ENCODE measurements around the gene CCDC177.

CCDC177 gene

GRCh38 chr14:69574263-69574953 is at the start of gene CCDC177:
Gene CCDC177 (minus strand): TSS chr14:69574871. CDS start chr14:69573622, 1,249 bp downstream.
- peak within 1 kb of the TSS; percentile 66 for H2AFZ ChIP-seq (ENCODE audit: low read length, unreplicated experiment)
- H3K4me1 ChIP-seq (ENCODE audit: control insufficient read depth, insufficient read depth, low read length, unreplicated experiment), result peaks cover 5% of the 10 kb centered on the region
- H3K79me2 ChIP-seq (ENCODE audit: control insufficient read depth, insufficient read depth, low read length, unreplicated experiment), result no peaks in the 10 kb centered on the region
- peak within 1 kb of the TSS; percentile 70 for H3K4me3 ChIP-seq (ENCODE audit: low read depth, low read length)
- no peaks in the 10 kb centered on the region for H3K36me3 ChIP-seq (ENCODE audit: insufficient read depth, low read length)
- no peak within 1 kb of the TSS for H3K27ac ChIP-seq (ENCODE audit: low read depth, low read length)
- peaks cover 63% of the 10 kb centered on the region for H3K27me3 ChIP-seq (ENCODE audit: insufficient read depth, low read length)

- Histone ChIP-seq H3K36me3 (ENCODE audit: insufficient read depth, low read length) (no peaks in the 10 kb centered on the region), H3K27ac (ENCODE audit: low read depth, low read length) (no peak overlapping the region), H3K79me2 (ENCODE audit: control insufficient read depth, insufficient read depth, low read length, unreplicated experiment) (peaks cover 51% of the 10 kb centered on the region), H3K27me3 (ENCODE audit: insufficient read depth, low read length) (no peaks in the 10 kb centered on the region), H3K4me1 (ENCODE audit: control insufficient read depth, insufficient read depth, low read length, unreplicated experiment) (peaks cover 3% of the 10 kb centered on the region), H2AFZ (ENCODE audit: low read length, unreplicated experiment) (no peak overlapping the region), H3K4me3 (ENCODE audit: low read depth, low read length) (no peak overlapping the region)
These were observed 49.5 kb upstream of the CCDC177 start for GRCh38 chr14:69624136-69624535.

- Histone ChIP-seq H3K36me3 (ENCODE audit: insufficient read depth, low read length) (no peaks in the 10 kb centered on the region), H3K4me1 (ENCODE audit: control insufficient read depth, insufficient read depth, low read length, unreplicated experiment) (peaks cover 27% of the 10 kb centered on the region), H3K79me2 (ENCODE audit: control insufficient read depth, insufficient read depth, low read length, unreplicated experiment) (peaks cover 61% of the 10 kb centered on the region)
These were observed 46.3 kb upstream of the CCDC177 start for GRCh38 chr14:69620981-69621380.

GRCh38 chr14:69620211-69620611 is 45.5 kb upstream of the CCDC177 start:
- no peaks in the 10 kb centered on the region for H3K36me3 ChIP-seq (ENCODE audit: insufficient read depth, low read length)
- H3K4me1 ChIP-seq (ENCODE audit: control insufficient read depth, insufficient read depth, low read length, unreplicated experiment), result peaks cover 33% of the 10 kb centered on the region
- H3K27me3 ChIP-seq (ENCODE audit: insufficient read depth, low read length), result no peaks in the 10 kb centered on the region
- H3K4me3 ChIP-seq (ENCODE audit: low read depth, low read length), result no peak overlapping the region
- no peak overlapping the region for H3K27ac ChIP-seq (ENCODE audit: low read depth, low read length)
- no peak overlapping the region for H2AFZ ChIP-seq (ENCODE audit: low read length, unreplicated experiment)
- H3K79me2 ChIP-seq (ENCODE audit: control insufficient read depth, insufficient read depth, low read length, unreplicated experiment), result peaks cover 57% of the 10 kb centered on the region

More at GRCh38 chr14:69620981-69621380, 46.3 kb upstream of the CCDC177 start:
- Histone ChIP-seq H2AFZ (ENCODE audit: low read length, unreplicated experiment) (no peak overlapping the region), H3K27ac (ENCODE audit: low read depth, low read length) (no peak overlapping the region), H3K27me3 (ENCODE audit: insufficient read depth, low read length) (no peaks in the 10 kb centered on the region), H3K4me3 (ENCODE audit: low read depth, low read length) (no peak overlapping the region)

GRCh38 chr14:69619012-69619411 is 44.3 kb upstream of the CCDC177 start:
- Histone ChIP-seq H3K4me3 (ENCODE audit: low read depth, low read length) (peak overlapping the region; percentile 33; the same call in 1 of the 2 replicates), H2AFZ (ENCODE audit: low read length, unreplicated experiment) (no peak overlapping the region), H3K27me3 (ENCODE audit: insufficient read depth, low read length) (no peaks in the 10 kb centered on the region), H3K36me3 (ENCODE audit: insufficient read depth, low read length) (no peaks in the 10 kb centered on the region), H3K27ac (ENCODE audit: low read depth, low read length) (no peak overlapping the region), H3K4me1 (ENCODE audit: control insufficient read depth, insufficient read depth, low read length, unreplicated experiment) (peaks cover 38% of the 10 kb centered on the region), H3K79me2 (ENCODE audit: control insufficient read depth, insufficient read depth, low read length, unreplicated experiment) (peaks cover 69% of the 10 kb centered on the region)

GRCh38 chr14:69617796-69618195 is 43.1 kb upstream of the CCDC177 start:
- H3K4me1 ChIP-seq (ENCODE audit: control insufficient read depth, insufficient read depth, low read length, unreplicated experiment), result peaks cover 49% of the 10 kb centered on the region
- H3K79me2 ChIP-seq (ENCODE audit: control insufficient read depth, insufficient read depth, low read length, unreplicated experiment), result peaks cover 75% of the 10 kb centered on the region

GRCh38 chr14:69616408-69616773 is 41.7 kb upstream of the CCDC177 start:
- Histone ChIP-seq H3K79me2 (ENCODE audit: control insufficient read depth, insufficient read depth, low read length, unreplicated experiment) (peaks cover 79% of the 10 kb centered on the region), H3K27ac (ENCODE audit: low read depth, low read length) (peak overlapping the region; percentile 71), H3K4me3 (ENCODE audit: low read depth, low read length) (peak overlapping the region; percentile 65), H3K36me3 (ENCODE audit: insufficient read depth, low read length) (no peaks in the 10 kb centered on the region), H3K4me1 (ENCODE audit: control insufficient read depth, insufficient read depth, low read length, unreplicated experiment) (peaks cover 49% of the 10 kb centered on the region), H3K27me3 (ENCODE audit: insufficient read depth, low read length) (no peaks in the 10 kb centered on the region), H2AFZ (ENCODE audit: low read length, unreplicated experiment) (no peak overlapping the region)

More at GRCh38 chr14:69617796-69618195, 43.1 kb upstream of the CCDC177 start:
- Histone ChIP-seq H3K27me3 (ENCODE audit: insufficient read depth, low read length) (no peaks in the 10 kb centered on the region), H3K27ac (ENCODE audit: low read depth, low read length) (no peak overlapping the region), H3K4me3 (ENCODE audit: low read depth, low read length) (no peak overlapping the region), H2AFZ (ENCODE audit: low read length, unreplicated experiment) (no peak overlapping the region), H3K36me3 (ENCODE audit: insufficient read depth, low read length) (no peaks in the 10 kb centered on the region)

GRCh38 chr14:69615496-69616407 is 41.1 kb upstream of the CCDC177 start:
- Histone ChIP-seq H2AFZ (ENCODE audit: low read length, unreplicated experiment) (peak overlapping the region; percentile 7), H3K4me3 (ENCODE audit: low read depth, low read length) (peak overlapping the region; percentile 65), H3K27ac (ENCODE audit: low read depth, low read length) (peak overlapping the region; percentile 71), H3K79me2 (ENCODE audit: control insufficient read depth, insufficient read depth, low read length, unreplicated experiment) (peaks cover 73% of the 10 kb centered on the region), H3K27me3 (ENCODE audit: insufficient read depth, low read length) (no peaks in the 10 kb centered on the region), H3K36me3 (ENCODE audit: insufficient read depth, low read length) (no peaks in the 10 kb centered on the region), H3K4me1 (ENCODE audit: control insufficient read depth, insufficient read depth, low read length, unreplicated experiment) (peaks cover 49% of the 10 kb centered on the region)

GRCh38 chr14:69615121-69615495 is 40.4 kb upstream of the CCDC177 start:
- Histone ChIP-seq H3K27me3 (ENCODE audit: insufficient read depth, low read length) (no peaks in the 10 kb centered on the region), H3K4me3 (ENCODE audit: low read depth, low read length) (peak overlapping the region; percentile 65), H2AFZ (ENCODE audit: low read length, unreplicated experiment) (peak overlapping the region; percentile 7), H3K27ac (ENCODE audit: low read depth, low read length) (peak overlapping the region; percentile 71; the same call in 1 of the 2 replicates), H3K4me1 (ENCODE audit: control insufficient read depth, insufficient read depth, low read length, unreplicated experiment) (peaks cover 55% of the 10 kb centered on the region), H3K36me3 (ENCODE audit: insufficient read depth, low read length) (no peaks in the 10 kb centered on the region), H3K79me2 (ENCODE audit: control insufficient read depth, insufficient read depth, low read length, unreplicated experiment) (peaks cover 70% of the 10 kb centered on the region)

- no peaks in the 10 kb centered on the region for H3K27me3 ChIP-seq (ENCODE audit: insufficient read depth, low read length)
- peaks cover 65% of the 10 kb centered on the region for H3K79me2 ChIP-seq (ENCODE audit: control insufficient read depth, insufficient read depth, low read length, unreplicated experiment)
- H3K36me3 ChIP-seq (ENCODE audit: insufficient read depth, low read length), result no peaks in the 10 kb centered on the region
- H2AFZ ChIP-seq (ENCODE audit: low read length, unreplicated experiment), result no peak overlapping the region
- peaks cover 58% of the 10 kb centered on the region for H3K4me1 ChIP-seq (ENCODE audit: control insufficient read depth, insufficient read depth, low read length, unreplicated experiment)
- no peak overlapping the region for H3K27ac ChIP-seq (ENCODE audit: low read depth, low read length)
- no peak overlapping the region for H3K4me3 ChIP-seq (ENCODE audit: low read depth, low read length)
These were observed 39.9 kb upstream of the CCDC177 start for GRCh38 chr14:69614592-69614991.
